Gastroesophageal sphincter (tissue), 4 donors: ENCODE measurements around the gene BRK1. TPM values are rescaled to one million over a fixed set of nuclear protein-coding genes. Genes with fewer than 3 reads are reported as not detected.
"Not testable (repeated sequence)": the region's sequence is repeated elsewhere in the genome, so short reads cannot be mapped to it uniquely, and the experiment has no call there.

Experiments used
- ATAC-seq: fragments of 150-250 bp; one replicate; pipeline ENCODE4 v1.9.1; 2016; ENCODE audit warnings: mild to moderate bottlenecking, moderate library complexity
- H3K27ac ChIP-seq, 4 donors: fragments of 200-600 bp; sonication (generic) in 3 of 4; 1 replicate in 3 of 4; 2 replicates in 1 of 4; pipeline ENCODE4 v1.5.1; 2016 to 2019
- H3K27me3 ChIP-seq: fragments of 200-600 bp; sonication (generic); one replicate; pipeline ENCODE4 v1.5.1; 2019
- H3K36me3 ChIP-seq, 2 donors: fragments of 200-600 bp; sonication (generic); one replicate each; pipeline ENCODE4 v1.5.1; 2019; ENCODE audit warnings: control low read depth in 1 of 2
- H3K4me1 ChIP-seq, 3 donors: fragments of 200-600 bp; sonication (generic); 1 replicate in 2 of 3; 2 replicates in 1 of 3; pipeline ENCODE4 v1.5.1; 2016 to 2019; ENCODE audit warnings: control low read depth in 2 of 3
- H3K4me3 ChIP-seq, 2 donors: fragments of 200-600 bp; sonication (generic); one replicate each; pipeline ENCODE4 v1.5.1; 2019; ENCODE audit warnings: mild to moderate bottlenecking in 1 of 2, moderate library complexity in 1 of 2
- H3K9me3 ChIP-seq, 3 donors: fragments of 200-600 bp; sonication (generic); one replicate each; pipeline ENCODE4 v1.5.1; 2017 to 2019; ENCODE audit warnings: control low read depth in 2 of 3
- EP300 ChIP-seq: sonication (generic); formaldehyde crosslinking; IDR thresholded peaks from one replicate; pipeline ENCODE4 v1.6.1; 2017; ENCODE audit warnings: antibody characterized with exemption, mild to moderate bottlenecking
- POLR2A ChIP-seq, 2 donors: fragments of 450-650 bp; IDR thresholded peaks; one replicate each; pipeline ENCODE4 v1.6.1; 2017; ENCODE audit warnings: antibody characterized with exemption in 2 of 2, mild to moderate bottlenecking in 2 of 2, moderate library complexity in 1 of 2
- POLR2AphosphoS5 ChIP-seq: sonication (generic); formaldehyde crosslinking; IDR thresholded peaks from one replicate; pipeline ENCODE4 v1.6.1; 2017; ENCODE audit warnings: antibody characterized with exemption
- WGBS, 2 donors: methylation state at CpG; one replicate each; pipeline ENCODE4 v1.1.5; 2018; ENCODE audit warnings: low coverage in 1 of 2; 5-methylcytosine and 5-hydroxymethylcytosine counted together
- total RNA-seq, 4 donors: library from RNA; depleted of rRNA; stranded (reverse); fragments of >200 nt; gene quantifications; one replicate each; pipeline ENCODE4 v1.1.0, GENCODE V29; 2016
- TF ChIP-seq, protein P1 (sequence below), 4 experiments: fragments of 200-600 bp in 2 of 4; fragments of 450-650 bp in 2 of 4; sonication (generic) in 1 of 4; IDR thresholded peaks; one replicate each; pipeline ENCODE4 v1.5.1; 2017 to 2019; ENCODE audit warnings: antibody characterized with exemption in 4 of 4, mild to moderate bottlenecking in 2 of 4, moderate library complexity in 2 of 4

BRK1 gene
- total RNA-seq, 4 donors from 2014 or later: 121 to 155 (median 139) TPM

DNA sequence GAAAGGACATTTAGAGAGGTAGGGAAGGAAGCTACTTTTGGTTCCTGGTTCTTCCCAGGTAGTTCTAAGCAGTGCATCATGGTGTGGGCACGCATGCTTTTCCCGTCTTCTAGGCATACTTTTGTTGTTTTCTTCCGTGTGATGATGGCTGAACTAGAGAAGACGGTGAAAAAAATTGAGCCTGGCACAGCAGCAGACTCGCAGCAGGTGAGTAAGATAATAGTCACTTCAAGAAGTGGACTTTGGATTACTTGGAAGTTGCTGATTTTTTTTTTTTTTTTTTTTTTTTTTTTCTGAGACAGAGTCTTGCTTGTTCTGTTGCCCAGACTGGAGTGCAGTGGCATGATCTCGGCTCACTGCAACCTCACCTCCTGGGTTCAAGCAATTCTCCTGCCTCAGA, 25.3 kb upstream of the BRK1 start:
- ATAC-seq: no peak
- Histone ChIP-seq H3K4me3 (no peak overlapping the region), H3K4me1 (no peaks in the 10 kb centered on the region), H3K27me3 (no peaks in the 10 kb centered on the region), H3K9me3 (no peaks in the 10 kb centered on the region), H3K36me3 (no peaks in the 10 kb centered on the region), H3K27ac (no peak overlapping the region)
- TF ChIP-seq, protein P1, sequence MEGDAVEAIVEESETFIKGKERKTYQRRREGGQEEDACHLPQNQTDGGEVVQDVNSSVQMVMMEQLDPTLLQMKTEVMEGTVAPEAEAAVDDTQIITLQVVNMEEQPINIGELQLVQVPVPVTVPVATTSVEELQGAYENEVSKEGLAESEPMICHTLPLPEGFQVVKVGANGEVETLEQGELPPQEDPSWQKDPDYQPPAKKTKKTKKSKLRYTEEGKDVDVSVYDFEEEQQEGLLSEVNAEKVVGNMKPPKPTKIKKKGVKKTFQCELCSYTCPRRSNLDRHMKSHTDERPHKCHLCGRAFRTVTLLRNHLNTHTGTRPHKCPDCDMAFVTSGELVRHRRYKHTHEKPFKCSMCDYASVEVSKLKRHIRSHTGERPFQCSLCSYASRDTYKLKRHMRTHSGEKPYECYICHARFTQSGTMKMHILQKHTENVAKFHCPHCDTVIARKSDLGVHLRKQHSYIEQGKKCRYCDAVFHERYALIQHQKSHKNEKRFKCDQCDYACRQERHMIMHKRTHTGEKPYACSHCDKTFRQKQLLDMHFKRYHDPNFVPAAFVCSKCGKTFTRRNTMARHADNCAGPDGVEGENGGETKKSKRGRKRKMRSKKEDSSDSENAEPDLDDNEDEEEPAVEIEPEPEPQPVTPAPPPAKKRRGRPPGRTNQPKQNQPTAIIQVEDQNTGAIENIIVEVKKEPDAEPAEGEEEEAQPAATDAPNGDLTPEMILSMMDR (IDR thresholded peaks at IDR 0.05): no peak
- TF ChIP-seq POLR2A (IDR thresholded peaks at IDR 0.05): no peak
- no peak for TF ChIP-seq POLR2AphosphoS5
- TF ChIP-seq EP300: no peak
- WGBS, 2 donors: 88% methylated on average over 6 of the region's 6 CpGs; no CpG with 5 or more reads in 1 of the 2 donors

DNA sequence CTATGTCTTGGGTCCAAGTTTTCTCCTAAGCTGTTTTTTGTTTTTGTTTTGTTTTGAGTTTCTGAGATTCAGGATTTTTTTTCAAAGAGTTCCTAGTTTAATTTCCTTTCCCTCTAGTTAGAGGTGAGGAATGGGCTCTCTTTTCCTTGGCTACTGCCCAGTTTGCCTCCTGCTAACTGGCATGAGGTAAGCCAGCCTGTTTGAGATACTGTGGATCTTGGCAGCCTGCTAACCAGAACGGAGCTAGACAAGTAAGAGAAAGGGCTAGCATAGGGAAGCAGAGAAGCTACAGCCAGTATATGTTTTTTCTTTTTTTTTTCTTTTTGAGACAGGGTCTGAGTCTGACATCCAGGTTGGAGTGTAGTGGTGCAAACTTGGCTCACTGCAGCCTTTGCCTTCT, 24.7 kb upstream of the BRK1 start:
- not testable (repeated sequence) for ATAC-seq, H3K4me3 ChIP-seq
- no CpG with 5 or more reads among the region's 1 CpG for WGBS, 2 donors

GRCh38 chr3:10091387-10091786, 24.1 kb upstream of the BRK1 start:
- WGBS, 2 donors: 80 to 83% methylated on average over 1 of the region's 2 CpGs
- H3K27ac ChIP-seq, ATAC-seq, H3K36me3 ChIP-seq, H3K9me3 ChIP-seq, H3K4me3 ChIP-seq, H3K4me1 ChIP-seq, H3K27me3 ChIP-seq: not testable (repeated sequence)

More for the DNA sequence above, 24.7 kb upstream of the BRK1 start:
- not testable (repeated sequence) for H3K4me1 ChIP-seq, H3K27me3 ChIP-seq, H3K36me3 ChIP-seq, H3K9me3 ChIP-seq, H3K27ac ChIP-seq

DNA sequence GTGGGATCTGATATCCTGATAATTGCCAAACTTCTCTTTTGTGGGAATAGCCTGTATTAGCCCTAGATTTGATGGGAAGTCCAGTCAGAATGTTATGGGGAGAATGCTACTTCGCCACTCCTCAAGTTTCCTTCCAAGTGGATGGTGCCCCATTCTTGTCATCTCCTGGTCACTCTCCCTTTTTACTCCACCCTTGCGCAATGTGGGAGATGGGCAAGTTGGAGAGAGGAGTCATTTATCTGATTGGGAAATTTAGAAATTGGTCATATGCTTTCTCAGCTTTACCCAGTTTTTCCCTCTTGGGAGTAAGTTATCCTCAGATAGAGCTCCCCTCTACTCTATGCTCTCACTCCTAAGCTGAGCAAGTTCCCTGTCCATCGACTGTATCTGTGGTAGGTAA, 21.8 kb upstream of the BRK1 start:
- H3K36me3 ChIP-seq: no peaks in the 10 kb centered on the region
- H3K4me3 ChIP-seq: no peak overlapping the region
- no peaks in the 10 kb centered on the region for H3K27me3 ChIP-seq
- H3K9me3 ChIP-seq: no peaks in the 10 kb centered on the region
- no peak overlapping the region for H3K27ac ChIP-seq
- TF ChIP-seq, protein P1 (IDR thresholded peaks at IDR 0.05): no peak
- no peak for TF ChIP-seq POLR2AphosphoS5
- TF ChIP-seq EP300: no peak
- TF ChIP-seq POLR2A (IDR thresholded peaks at IDR 0.05): no peak
- 92 to 100% methylated on average over 1 to 3 of the region's 3 CpGs for WGBS, 2 donors
- H3K4me1 ChIP-seq: no peaks in the 10 kb centered on the region
- ATAC-seq: no peak

GRCh38 chr3:10099041-10099440, 16.4 kb upstream of the BRK1 start:
- Histone ChIP-seq H3K4me3 (no peak overlapping the region), H3K36me3 (no peaks in the 10 kb centered on the region), H3K9me3 (no peaks in the 10 kb centered on the region), H3K27ac (no peak overlapping the region), H3K27me3 (no peaks in the 10 kb centered on the region), H3K4me1 (no peaks in the 10 kb centered on the region)
- TF ChIP-seq POLR2A (IDR thresholded peaks at IDR 0.05) (no peak), POLR2AphosphoS5 (no peak), EP300 (no peak)
- TF ChIP-seq, protein P1 (IDR thresholded peaks at IDR 0.05): no peak
- ATAC-seq: no peak
- 86 to 93% methylated on average over 5 of the region's 5 CpGs for WGBS, 2 donors

DNA sequence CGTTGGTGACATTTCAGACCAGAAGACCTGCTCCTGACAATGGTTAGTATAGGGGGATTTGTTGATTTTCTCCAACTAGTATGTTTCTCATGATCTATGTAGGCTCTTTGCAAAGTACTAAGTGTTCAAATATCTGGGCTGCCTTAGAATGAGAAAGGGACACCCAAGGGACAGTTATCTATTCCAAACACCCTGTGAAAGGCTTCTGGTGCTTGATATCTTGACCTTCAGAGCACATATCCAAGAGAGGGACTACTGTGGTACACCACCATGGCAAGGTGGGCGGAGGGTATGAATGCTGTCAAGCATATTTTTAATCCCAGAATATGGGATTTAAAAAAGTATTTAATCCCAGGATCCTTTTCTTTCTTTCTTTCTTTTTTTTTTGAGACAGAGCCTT, 8.6 kb upstream of the BRK1 start:
- Histone ChIP-seq H3K27me3 (peaks cover 11% of the 10 kb centered on the region), H3K36me3 (no peaks in the 10 kb centered on the region), H3K4me3 (no peak overlapping the region), H3K9me3 (no peaks in the 10 kb centered on the region), H3K4me1 (no peaks in the 10 kb centered on the region), H3K27ac (no peak overlapping the region)
- no peak for ATAC-seq
- 60 to 84% methylated on average over 2 of the region's 2 CpGs for WGBS, 2 donors
- no peak for TF ChIP-seq POLR2AphosphoS5
- TF ChIP-seq, protein P1 (IDR thresholded peaks at IDR 0.05): no peak
- no peak for TF ChIP-seq POLR2A (IDR thresholded peaks at IDR 0.05)
- no peak for TF ChIP-seq EP300
